Left lobe of liver (tissue), 2 donors: ENCODE results near the gene WRNIP1. TPM values are rescaled to one million over a fixed set of nuclear protein-coding genes. Genes with fewer than 3 reads are reported as not detected.

Experiments
- ATAC-seq: fragments of 200-7000 bp; cut with Tn5 transposase; one replicate; pipeline ENCODE4 v1.9.1; 2020; ENCODE audit warnings: mild to moderate bottlenecking, moderate library complexity
- DNase-seq: peaks from one replicate; pipeline ENCODE4 v3.0.0-alpha.2; 2020; ENCODE audit warnings: low spot score
- total RNA-seq: library from RNA; stranded (reverse); gene quantifications from one replicate; pipeline ENCODE4 v1.2.1, GENCODE V29; 2021
- donor health status: DM: no; HTN: no; CAD: no; lungs with moderate emphysema.
- donor health status: DM: no; HTN: yes; CAD: no.

The WRNIP1 gene
- total RNA-seq, 1 donor from 2014 or later, result 16.5 TPM

- no peak for ATAC-seq
- no peak for DNase-seq
Observed at GRCh38 chr6:2830183-2830582, 65.0 kb downstream of the WRNIP1 start.

- ATAC-seq, result no peak
- no peak for DNase-seq
Observed at GRCh38 chr6:2831392-2831791, 66.2 kb downstream of the WRNIP1 start.

- ATAC-seq (no peak), DNase-seq (no peak)
Observed at GRCh38 chr6:2834262-2834661, 69.1 kb downstream of the WRNIP1 start.

Other genes with a start within 250 kb of the WRNIP1 start
- gene MYLK4, start 14.5 kb upstream of the WRNIP1 start, total RNA-seq, result 0.25 TPM
- gene SERPINB1, start 76.5 kb downstream of the WRNIP1 start, total RNA-seq, result 9.5 TPM
- gene SERPINB9, start 137.9 kb downstream of the WRNIP1 start, total RNA-seq, result 2.0 TPM
- gene SERPINB6, start 206.2 kb downstream of the WRNIP1 start, total RNA-seq, result 31.8 TPM
- gene NQO2, start 234.5 kb downstream of the WRNIP1 start, total RNA-seq, result 62.7 TPM